ENCODE measurements around the gene LDLRAD1.

GRCh38 chr1:53982034-53982762 lies 35.8 kb downstream of the LDLRAD1 start:
- TF ChIP-seq EZH2phosphoT487 (IDR thresholded peaks at IDR 0.05; ENCODE audit: insufficient read depth, low read depth) (no peak), EZH2 (IDR thresholded peaks at IDR 0.05; ENCODE audit: insufficient read depth, poor library complexity, severe bottlenecking) (no peak)

Measured in GM23248 (cell line).